Breast epithelium (tissue), 3 donors: ENCODE measurements around the gene APPL1.

Source experiments
- POLR2A ChIP-seq: fragments of 450-650 bp; IDR thresholded peaks from one replicate; pipeline ENCODE4 v1.6.1; 2016; ENCODE audit warnings: antibody characterized with exemption, mild to moderate bottlenecking, moderate library complexity
- TF ChIP-seq, protein P1 (sequence below), 3 donors: fragments of 450-650 bp; IDR thresholded peaks; one replicate each; pipeline ENCODE4 v1.5.1; 2016 to 2017; ENCODE audit warnings: antibody characterized with exemption in 3 of 3, mild to moderate bottlenecking in 3 of 3, moderate library complexity in 3 of 3

DNA sequence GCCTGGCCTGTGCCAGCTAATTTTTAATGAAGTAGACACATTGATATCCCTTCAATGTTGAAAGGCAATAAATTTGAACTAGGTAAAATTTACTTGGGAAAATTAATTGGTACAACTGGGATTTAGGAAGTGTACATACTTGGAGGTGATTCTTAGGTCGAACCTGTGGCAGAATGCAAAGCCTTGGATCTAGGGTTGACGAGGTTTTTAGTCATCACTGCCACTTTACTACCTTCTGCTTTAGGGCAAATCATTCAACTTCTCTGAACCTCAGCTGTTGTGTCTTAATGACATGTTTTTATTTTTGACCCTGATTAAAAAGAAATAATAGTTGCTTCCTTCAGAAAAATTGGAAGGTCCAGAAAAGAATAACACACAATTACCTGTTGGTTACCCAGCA, 2.5 kb downstream of the APPL1 start:
- TF ChIP-seq POLR2A, result no peak
- TF ChIP-seq, protein P1, sequence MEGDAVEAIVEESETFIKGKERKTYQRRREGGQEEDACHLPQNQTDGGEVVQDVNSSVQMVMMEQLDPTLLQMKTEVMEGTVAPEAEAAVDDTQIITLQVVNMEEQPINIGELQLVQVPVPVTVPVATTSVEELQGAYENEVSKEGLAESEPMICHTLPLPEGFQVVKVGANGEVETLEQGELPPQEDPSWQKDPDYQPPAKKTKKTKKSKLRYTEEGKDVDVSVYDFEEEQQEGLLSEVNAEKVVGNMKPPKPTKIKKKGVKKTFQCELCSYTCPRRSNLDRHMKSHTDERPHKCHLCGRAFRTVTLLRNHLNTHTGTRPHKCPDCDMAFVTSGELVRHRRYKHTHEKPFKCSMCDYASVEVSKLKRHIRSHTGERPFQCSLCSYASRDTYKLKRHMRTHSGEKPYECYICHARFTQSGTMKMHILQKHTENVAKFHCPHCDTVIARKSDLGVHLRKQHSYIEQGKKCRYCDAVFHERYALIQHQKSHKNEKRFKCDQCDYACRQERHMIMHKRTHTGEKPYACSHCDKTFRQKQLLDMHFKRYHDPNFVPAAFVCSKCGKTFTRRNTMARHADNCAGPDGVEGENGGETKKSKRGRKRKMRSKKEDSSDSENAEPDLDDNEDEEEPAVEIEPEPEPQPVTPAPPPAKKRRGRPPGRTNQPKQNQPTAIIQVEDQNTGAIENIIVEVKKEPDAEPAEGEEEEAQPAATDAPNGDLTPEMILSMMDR (IDR thresholded peaks at IDR 0.05), result no peak
